GM18873 (cell line): Measurements from ENCODE around the gene ABHD5.

Source experiments
- ATAC-seq: cut with Tn5 transposase; IDR thresholded peaks from one replicate; pipeline ENCODE4 v1.9.1; 2021; ENCODE audit warnings: mild to moderate bottlenecking, moderate library complexity, moderate number of reproducible peaks; ENCODE audit not compliant: unreplicated experiment, low FRiP score

The ABHD5 gene

GRCh38 chr3:43684944-43685343 is 5.8 kb upstream of the ABHD5 start:
- no peak for ATAC-seq

- ATAC-seq = no peak
Observed at GRCh38 chr3:43685921-43686320, 4.8 kb upstream of the ABHD5 start.

GRCh38 chr3:43686333-43686699 is 4.4 kb upstream of the ABHD5 start:
- ATAC-seq = no peak

GRCh38 chr3:43686700-43687498 is 3.8 kb upstream of the ABHD5 start:
- no peak for ATAC-seq

- no peak for ATAC-seq
Observed at GRCh38 chr3:43687499-43687811, 3.3 kb upstream of the ABHD5 start.

- no peak for ATAC-seq
Observed at GRCh38 chr3:43688245-43688650, 2.5 kb upstream of the ABHD5 start.

GRCh38 chr3:43689166-43689565 is 1.6 kb upstream of the ABHD5 start:
- ATAC-seq = no peak

GRCh38 chr3:43689766-43690399 is 855 bp upstream of the ABHD5 start:
- no peak for ATAC-seq

GRCh38 chr3:43691120-43691995 is 620 bp downstream of the ABHD5 start:
- ATAC-seq = peak; percentile 30

- ATAC-seq = no peak
Observed at GRCh38 chr3:43692085-43692855, 1.5 kb downstream of the ABHD5 start.

- no peak for ATAC-seq
Observed at GRCh38 chr3:43692971-43693370, 2.2 kb downstream of the ABHD5 start.

GRCh38 chr3:43693594-43693993 is 2.9 kb downstream of the ABHD5 start:
- no peak for ATAC-seq

- ATAC-seq = no peak
Observed at GRCh38 chr3:43695443-43695842, 4.7 kb downstream of the ABHD5 start.

- no peak for ATAC-seq
Observed at GRCh38 chr3:43695863-43696262, 5.1 kb downstream of the ABHD5 start.

- ATAC-seq = no peak
Observed at GRCh38 chr3:43696441-43696840, 5.7 kb downstream of the ABHD5 start.

- ATAC-seq = no peak
Observed at GRCh38 chr3:43696881-43697280, 6.1 kb downstream of the ABHD5 start.

- ATAC-seq = no peak
Observed at GRCh38 chr3:43699864-43700263, 9.1 kb downstream of the ABHD5 start.

GRCh38 chr3:43704697-43705096 is 14.0 kb downstream of the ABHD5 start:
- ATAC-seq = no peak

- ATAC-seq = no peak
Observed at GRCh38 chr3:43706342-43706741, 15.6 kb downstream of the ABHD5 start.

GRCh38 chr3:43707266-43707665 is 16.5 kb downstream of the ABHD5 start:
- no peak for ATAC-seq

- ATAC-seq = no peak
Observed at GRCh38 chr3:43707998-43708397, 17.3 kb downstream of the ABHD5 start.
